OCI-LY7 (cell line): ENCODE results near the gene MRPL42.

Experiments
- CTCF ChIP-seq: fragments of 200-600 bp; sonication (generic); conservative IDR thresholded peaks from 2 replicates; pipeline ENCODE4 v1.5.1; 2014; ENCODE audit warnings: mild to moderate bottlenecking, antibody characterized with exemption, low read length, moderate library complexity, mixed read lengths
- EZH2phosphoT487 ChIP-seq: fragments of 200-600 bp; sonication (generic); IDR thresholded peaks from 2 replicates; pipeline ENCODE4 v1.6.1; 2018; ENCODE audit warnings: low read depth, borderline replicate concordance, mild to moderate bottlenecking, mixed run types, antibody characterized with exemption, low read length, moderate library complexity, mixed read lengths

GRCh38 chr12:93500201-93500600 lies 32.9 kb downstream of the MRPL42 start:
- TF ChIP-seq CTCF (no peak), EZH2phosphoT487 (no peak)
